ENCODE data around the gene NFIX. TPM values are rescaled to one million over a fixed set of nuclear protein-coding genes. Genes with fewer than 3 reads are reported as not detected.

Gene NFIX
- total and polyA plus RNA-seq, 7 donors: 22.2 to 347 (median 220) TPM

- H3K27ac ChIP-seq: no peak overlapping the region
- ATAC-seq (no peak), DNase-seq (no peak)
- no peaks in the 10 kb centered on the region for H3K27me3 ChIP-seq (ENCODE audit: insufficient read depth in 3 of 3, low read length in 2 of 3)
- no peaks in the 10 kb centered on the region for H3K9me3 ChIP-seq
- intact Hi-C loops (cut with DNase I): no loop called here
- peak overlapping the region; percentile 15 for H3K4me3 ChIP-seq
- WGBS, 3 donors: 71 to 74% (median 72%) methylated on average over 14 to 16 of the region's 16 CpGs
- peaks cover 0 to 44% of the 10 kb centered on the region in 2 donors for H3K36me3 ChIP-seq (ENCODE audit: insufficient read depth in 1 of 2, low read depth in 1 of 2)
- H3K4me1 ChIP-seq: peaks cover 29% of the 10 kb centered on the region
- no peak for TF ChIP-seq CTCF (IDR thresholded peaks at IDR 0.05)
Observed at GRCh38 chr19:13094771-13095392, 99.6 kb downstream of the NFIX start.

GRCh38 chr19:13095393-13095784 is 100.1 kb downstream of the NFIX start:
- H3K4me1 ChIP-seq: peaks cover 29% of the 10 kb centered on the region
- no peak overlapping the region for H3K27ac ChIP-seq
- 70 to 79% (median 73%) methylated on average over 24 to 25 of the region's 25 CpGs for WGBS, 3 donors
- intact Hi-C loops (cut with DNase I): no loop called here
- no peak for DNase-seq
- H3K4me3 ChIP-seq: peak overlapping the region; percentile 15
- no peak for TF ChIP-seq CTCF (IDR thresholded peaks at IDR 0.05)
- H3K9me3 ChIP-seq: no peaks in the 10 kb centered on the region
- H3K27me3 ChIP-seq (ENCODE audit: insufficient read depth in 3 of 3, low read length in 2 of 3): no peaks in the 10 kb centered on the region
- ATAC-seq: no peak
- peaks cover 0 to 38% of the 10 kb centered on the region in 2 donors for H3K36me3 ChIP-seq (ENCODE audit: insufficient read depth in 1 of 2, low read depth in 1 of 2)

GRCh38 chr19:13095934-13096927 is 101.0 kb downstream of the NFIX start:
- Histone ChIP-seq H3K27ac (peak overlapping the region; percentile 30), H3K4me1 (peaks cover 22% of the 10 kb centered on the region), H3K36me3 (ENCODE audit: insufficient read depth in 1 of 2, low read depth in 1 of 2) (peaks cover 0 to 30% of the 10 kb centered on the region in 2 donors), H3K4me3 (peak overlapping the region; percentile 45), H3K9me3 (no peaks in the 10 kb centered on the region), H3K27me3 (ENCODE audit: insufficient read depth in 3 of 3, low read length in 2 of 3) (no peaks in the 10 kb centered on the region)
- no peak for TF ChIP-seq CTCF (IDR thresholded peaks at IDR 0.05)
- DNase-seq: no peak
- intact Hi-C loops (cut with DNase I): no loop called here
- WGBS, 3 donors: 74 to 76% (median 75%) methylated on average over 42 to 44 of the region's 44 CpGs
- no peak for ATAC-seq

GRCh38 chr19:13097033-13097462 is 101.8 kb downstream of the NFIX start:
- ATAC-seq: no peak
- no peaks in the 10 kb centered on the region for H3K9me3 ChIP-seq
- H3K27ac ChIP-seq: no peak overlapping the region
- peaks cover 21% of the 10 kb centered on the region for H3K4me1 ChIP-seq
- H3K36me3 ChIP-seq (ENCODE audit: insufficient read depth in 1 of 2, low read depth in 1 of 2): peaks cover 0 to 23% of the 10 kb centered on the region in 2 donors
- WGBS, 3 donors: 66 to 71% (median 68%) methylated on average over 20 of the region's 20 CpGs
- intact Hi-C loops (cut with DNase I): no loop called here
- TF ChIP-seq CTCF (IDR thresholded peaks at IDR 0.05): no peak
- H3K27me3 ChIP-seq (ENCODE audit: insufficient read depth in 3 of 3, low read length in 2 of 3): no peaks in the 10 kb centered on the region
- DNase-seq: no peak
- H3K4me3 ChIP-seq: peak overlapping the region; percentile 45

Data from psoas muscle (tissue), 8 donors.